Gastrocnemius medialis (tissue), 4 donors: ENCODE data around the gene PDZRN3.

Experiments
- CTCF ChIP-seq, 5 experiments: fragments of 450-650 bp in 3 of 5; fragments of 200-600 bp in 2 of 5; sonication (generic) in 2 of 5; IDR thresholded peaks in 4 of 5; conservative IDR thresholded peaks in 1 of 5; 1 replicate in 4 of 5; 2 replicates in 1 of 5; pipeline ENCODE4 v1.5.1; 2016 to 2019; ENCODE audit warnings: antibody characterized with exemption in 5 of 5, mild to moderate bottlenecking in 3 of 5, moderate library complexity in 3 of 5
- POLR2A ChIP-seq, 2 donors: fragments of 450-650 bp; IDR thresholded peaks; one replicate each; pipeline ENCODE4 v1.6.1; 2017; ENCODE audit warnings: antibody characterized with exemption in 2 of 2, mild to moderate bottlenecking in 2 of 2, moderate library complexity in 2 of 2

GRCh38 chr3:73409138-73409763 is 215.5 kb downstream of the PDZRN3 start:
- TF ChIP-seq CTCF (IDR thresholded peaks at IDR 0.05 in 4 of 5, conservative IDR thresholded peaks at IDR 0.05 in 1 of 5) (no peak), POLR2A (IDR thresholded peaks at IDR 0.05) (no peak)
